NCI-H748 (cell line): ENCODE results near the gene IKBKE.
A peak's percentile ranks its signal among the peaks of the same experiment; 100 is the strongest.

Experiments used
- DNase-seq: peaks from one replicate; lab custom pipeline; 2025; ENCODE audit not compliant: unreplicated experiment; lab: John Stamatoyannopoulos, UW

The IKBKE gene

DNA sequence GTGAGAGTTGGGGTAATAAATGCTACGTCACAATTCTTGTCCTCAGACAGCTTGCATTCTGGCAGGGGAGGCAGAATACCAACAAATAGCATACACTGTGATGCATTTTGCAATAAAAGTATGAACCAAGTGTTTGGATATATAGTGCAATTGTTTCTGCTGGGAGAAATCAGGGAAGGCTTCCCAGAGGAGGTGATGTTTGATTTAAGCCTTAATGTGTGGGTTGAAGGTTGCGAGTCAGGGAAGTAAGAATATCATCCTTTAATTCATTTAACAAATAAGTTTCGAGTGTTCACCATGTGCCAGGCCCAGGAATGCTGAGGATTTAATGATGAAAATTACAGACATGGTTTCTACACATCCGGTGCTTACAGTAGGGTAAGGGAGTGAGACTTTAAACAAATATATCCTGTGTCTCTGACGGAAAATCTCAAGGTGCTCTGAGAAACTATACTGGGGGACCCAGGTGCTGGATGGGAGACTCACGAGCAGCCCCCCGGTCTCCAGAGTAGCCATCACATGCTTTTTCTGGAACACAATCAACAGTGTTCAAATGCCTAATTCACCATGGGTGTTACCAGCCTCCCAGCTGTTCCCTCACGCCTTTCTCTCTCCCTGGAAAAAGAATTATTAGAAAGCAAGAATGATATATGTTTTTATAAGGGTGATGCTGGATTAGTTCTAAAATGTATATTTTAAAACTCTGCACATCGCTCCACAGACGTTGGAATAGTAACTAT is 68.8 kb downstream of the IKBKE start:
- DNase-seq, result no peak

DNA sequence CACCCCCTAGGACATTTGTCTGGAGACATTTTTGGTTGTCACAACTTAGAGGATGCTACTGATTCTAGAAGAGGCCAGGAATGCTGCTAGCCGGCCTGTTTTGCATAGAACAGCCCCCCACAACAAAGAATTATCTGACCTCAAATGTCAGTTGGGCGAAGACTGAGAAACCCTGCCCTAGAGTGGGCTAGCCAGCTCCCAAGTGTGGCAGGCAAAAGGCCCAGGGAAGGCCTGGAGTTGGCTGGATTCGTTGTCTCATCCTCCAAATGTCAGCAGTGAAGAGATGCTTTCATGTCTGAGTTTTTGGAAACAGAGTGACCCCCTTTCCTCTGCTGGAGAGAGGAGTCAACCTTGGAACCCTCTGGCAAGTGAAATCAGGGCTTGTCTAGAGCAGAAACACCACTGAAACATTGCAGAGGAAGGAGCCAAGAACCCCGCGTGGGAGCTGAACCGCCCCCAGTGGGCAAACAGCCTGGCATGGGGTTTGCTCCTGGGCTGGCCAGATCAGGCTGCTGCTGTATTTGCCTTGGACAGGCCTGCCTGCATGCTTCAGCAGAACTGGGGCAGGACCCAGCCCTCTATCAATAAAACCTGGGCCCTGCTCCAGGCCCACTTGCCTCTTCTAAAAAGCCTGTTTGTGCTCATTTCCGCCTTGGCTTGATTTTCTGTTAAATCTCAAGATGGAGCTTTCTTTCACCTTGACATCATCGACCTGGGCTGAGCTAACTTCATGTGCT is 69.9 kb downstream of the IKBKE start:
- no peak for DNase-seq

- DNase-seq, result no peak
These were observed 71.1 kb downstream of the IKBKE start for GRCh38 chr1:206541236-206541833.

DNA sequence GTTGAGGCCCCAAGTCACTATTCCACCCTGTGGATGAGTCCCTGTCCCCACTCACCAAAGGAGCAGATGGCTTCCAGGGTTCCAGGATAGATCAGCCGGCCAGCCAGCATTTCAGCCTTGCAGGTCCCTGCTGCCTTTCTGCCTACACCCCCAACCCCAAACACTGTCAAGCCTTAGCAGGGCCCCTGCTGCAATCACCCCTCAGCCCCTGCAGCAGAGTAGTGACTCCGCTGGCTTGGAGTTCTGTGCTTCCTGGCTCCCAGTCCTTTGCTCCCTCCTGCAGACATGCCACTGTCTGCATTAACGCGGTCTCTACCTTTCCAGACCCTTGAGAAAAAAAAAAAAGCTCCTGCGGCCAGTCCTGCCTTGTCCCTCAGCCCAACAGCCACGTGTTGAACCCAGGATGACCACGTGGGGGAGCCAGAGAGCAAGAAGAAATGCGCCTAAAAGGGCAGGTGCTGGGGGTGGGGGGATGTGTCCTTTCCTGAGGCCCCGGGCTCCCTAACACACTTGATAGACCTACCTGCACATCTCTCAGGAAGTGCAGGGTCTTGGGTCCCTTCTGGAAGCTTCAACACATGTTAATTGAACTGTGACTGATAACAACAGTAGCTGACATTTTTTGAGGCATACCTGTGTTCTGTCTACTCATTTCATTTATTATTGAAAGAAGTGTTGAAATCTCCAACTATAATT is 74.4 kb downstream of the IKBKE start:
- peak; percentile 54 for DNase-seq

DNA sequence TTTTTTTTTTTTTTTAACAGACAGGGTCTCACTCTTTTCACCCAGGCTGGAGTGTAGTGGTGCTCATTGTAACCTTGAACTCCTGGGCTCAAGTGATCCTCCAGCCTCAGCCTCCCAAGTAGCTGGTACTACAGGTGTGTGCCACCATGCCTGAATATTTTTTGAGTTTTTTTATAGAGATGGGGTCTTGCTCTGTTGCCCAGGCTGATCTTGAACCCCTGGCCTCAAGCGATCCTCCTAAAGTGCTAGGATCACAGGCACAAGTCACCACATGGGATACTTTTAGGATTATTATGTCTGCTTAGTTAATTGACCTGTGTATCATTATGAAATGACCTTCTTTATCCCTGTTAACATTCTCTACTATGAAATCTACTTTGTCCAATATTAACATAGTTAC is 75.1 kb downstream of the IKBKE start:
- DNase-seq, result no peak
